Lung (tissue), 12 donors: Measurements from ENCODE around the gene CLPTM1L. TPM values are rescaled to one million over a fixed set of nuclear protein-coding genes. Genes with fewer than 3 reads are reported as not detected.

ENCODE experiments used
- ATAC-seq: fragments of 200-7000 bp; cut with Tn5 transposase; one replicate; pipeline ENCODE4 v1.9.1; 2020; ENCODE audit warnings: moderate number of reproducible peaks; ENCODE audit not compliant: insufficient read depth, low FRiP score
- DNase-seq, 3 donors: peaks; one replicate each; pipeline ENCODE4 v3.0.0-alpha.2; 2013 to 2017
- H3K27ac ChIP-seq, 2 donors: one replicate each; pipeline ENCODE4 v1.5.1; 2013; ENCODE audit warnings: mild to moderate bottlenecking in 2 of 2, moderate library complexity in 2 of 2, control low read depth in 1 of 2, inconsistent platforms in 1 of 2, low read depth in 1 of 2, low read length in 1 of 2
- H3K27me3 ChIP-seq, 3 donors: one replicate each; pipeline ENCODE4 v1.5.1; 2013; ENCODE audit warnings: low read length in 2 of 3; ENCODE audit not compliant: control insufficient read depth in 3 of 3, insufficient read depth in 3 of 3
- H3K36me3 ChIP-seq, 4 donors: one replicate each; pipeline ENCODE4 v1.5.1; 2013; ENCODE audit warnings: low read length in 4 of 4, mild to moderate bottlenecking in 1 of 4, moderate library complexity in 1 of 4; ENCODE audit not compliant: control insufficient read depth in 4 of 4, insufficient read depth in 4 of 4
- H3K4me1 ChIP-seq, 5 donors: one replicate each; pipeline ENCODE4 v1.5.1; 2013; ENCODE audit warnings: low read length in 5 of 5, mild to moderate bottlenecking in 2 of 5, moderate library complexity in 1 of 5; ENCODE audit not compliant: control insufficient read depth in 5 of 5, insufficient read depth in 5 of 5
- H3K4me3 ChIP-seq: one replicate; pipeline ENCODE4 v1.5.1; 2013; ENCODE audit warnings: mild to moderate bottlenecking, control low read depth, moderate library complexity
- H3K9ac ChIP-seq, 2 donors: one replicate each; pipeline ENCODE4 v1.5.1; 2013; ENCODE audit warnings: low read length in 2 of 2, control low read depth in 1 of 2; ENCODE audit not compliant: insufficient read depth in 1 of 2
- H3K9me3 ChIP-seq, 4 donors: one replicate each; pipeline ENCODE4 v1.5.1; 2013; ENCODE audit warnings: low read length in 3 of 4, mild to moderate bottlenecking in 1 of 4, moderate library complexity in 1 of 4; ENCODE audit not compliant: control insufficient read depth in 4 of 4, insufficient read depth in 3 of 4
- WGBS, 2 donors: extraction: QIAGEN DNeasy Blood & Tissue Kit; methylation state at CpG; one replicate each; pipeline ENCODE4 v1.1.7; 2013; 5-methylcytosine and 5-hydroxymethylcytosine counted together
- polyA plus RNA-seq, 2 donors: library from polyadenylated mRNA; stranded (reverse); fragments of 200-250 nt; gene quantifications; one replicate each; pipeline ENCODE4 v1.2.1, GENCODE V29; 2013
- total RNA-seq, 2 donors: library from RNA; depleted of rRNA in 1 of 2; stranded (reverse); fragments of >200 nt in 1 of 2; gene quantifications; one replicate each; pipeline ENCODE4 v1.2.1, GENCODE V29; 2014 to 2021
- TF ChIP-seq, protein P1 (sequence below): IDR thresholded peaks from 2 replicates; pipeline ENCODE4 v1.5.1; 2012; ENCODE audit warnings: mild to moderate bottlenecking; ENCODE audit errors: control extremely low read depth, extremely low read depth
- donor health status: control.
- donor health status: control.
- donor health status: Bipolar disorder and iron deficiency.
- donor health status: healthy.
- donor health status: DM: yes; HTN: yes; CAD: no.

The CLPTM1L gene
- total and polyA plus RNA-seq, 4 donors, result 79.0 to 153 (median 144) TPM

DNA sequence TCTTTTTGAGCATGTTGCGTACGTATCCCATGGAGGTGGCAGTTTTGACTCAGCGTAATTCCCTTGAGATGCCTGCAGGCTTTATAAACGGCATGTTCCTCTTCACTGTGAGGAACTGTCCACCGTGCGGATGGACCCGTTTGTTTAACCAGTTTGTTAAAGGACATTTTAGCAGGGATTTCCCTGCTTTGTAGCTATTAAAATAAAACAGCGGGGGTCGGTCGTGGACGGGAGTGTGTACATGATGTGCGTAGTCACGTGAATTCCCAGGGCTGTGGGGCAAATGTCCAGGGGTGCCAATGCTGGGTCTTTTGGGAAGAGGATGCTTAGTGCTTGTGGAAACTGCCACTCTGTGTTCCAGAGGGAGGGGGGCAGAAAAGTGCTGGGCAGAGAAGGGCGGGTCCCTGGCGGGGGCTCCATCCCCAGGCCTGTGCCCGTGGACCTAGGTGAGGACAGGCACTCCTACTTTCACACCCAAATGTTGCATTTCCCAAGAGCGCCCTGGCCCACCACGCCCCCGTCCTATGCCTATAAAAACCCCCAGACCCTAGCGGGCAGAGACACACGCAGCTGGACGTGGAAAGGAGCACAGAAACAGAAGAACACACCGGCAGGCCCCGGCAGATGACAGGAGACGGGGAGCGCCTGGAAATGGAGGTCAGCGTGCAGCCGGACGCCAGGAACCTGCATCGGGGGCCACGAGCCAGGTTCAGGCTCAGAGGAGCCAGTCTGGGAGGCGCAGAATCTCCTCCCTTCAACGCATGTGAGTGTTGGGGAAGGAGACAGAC, 46.0 kb downstream of the CLPTM1L start:
- TF ChIP-seq, protein P1, sequence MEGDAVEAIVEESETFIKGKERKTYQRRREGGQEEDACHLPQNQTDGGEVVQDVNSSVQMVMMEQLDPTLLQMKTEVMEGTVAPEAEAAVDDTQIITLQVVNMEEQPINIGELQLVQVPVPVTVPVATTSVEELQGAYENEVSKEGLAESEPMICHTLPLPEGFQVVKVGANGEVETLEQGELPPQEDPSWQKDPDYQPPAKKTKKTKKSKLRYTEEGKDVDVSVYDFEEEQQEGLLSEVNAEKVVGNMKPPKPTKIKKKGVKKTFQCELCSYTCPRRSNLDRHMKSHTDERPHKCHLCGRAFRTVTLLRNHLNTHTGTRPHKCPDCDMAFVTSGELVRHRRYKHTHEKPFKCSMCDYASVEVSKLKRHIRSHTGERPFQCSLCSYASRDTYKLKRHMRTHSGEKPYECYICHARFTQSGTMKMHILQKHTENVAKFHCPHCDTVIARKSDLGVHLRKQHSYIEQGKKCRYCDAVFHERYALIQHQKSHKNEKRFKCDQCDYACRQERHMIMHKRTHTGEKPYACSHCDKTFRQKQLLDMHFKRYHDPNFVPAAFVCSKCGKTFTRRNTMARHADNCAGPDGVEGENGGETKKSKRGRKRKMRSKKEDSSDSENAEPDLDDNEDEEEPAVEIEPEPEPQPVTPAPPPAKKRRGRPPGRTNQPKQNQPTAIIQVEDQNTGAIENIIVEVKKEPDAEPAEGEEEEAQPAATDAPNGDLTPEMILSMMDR, result no peak
- DNase-seq, result peak in 1 of 3 donors; percentile 4
- Histone ChIP-seq H3K4me3 (no peak overlapping the region), H3K36me3 (no peaks in the 10 kb centered on the region), H3K9ac (no peak overlapping the region), H3K9me3 (peaks cover 0 to 8% (median 0%) of the 10 kb centered on the region in 4 donors), H3K27me3 (peaks cover 8 to 19% (median 11%) of the 10 kb centered on the region in 3 donors), H3K4me1 (peaks cover 0 to 9% (median 0%) of the 10 kb centered on the region in 5 donors), H3K27ac (no peak overlapping the region)
- WGBS, 2 donors, result 85% methylated on average over 33 of the region's 33 CpGs
- ATAC-seq, result no peak

DNA sequence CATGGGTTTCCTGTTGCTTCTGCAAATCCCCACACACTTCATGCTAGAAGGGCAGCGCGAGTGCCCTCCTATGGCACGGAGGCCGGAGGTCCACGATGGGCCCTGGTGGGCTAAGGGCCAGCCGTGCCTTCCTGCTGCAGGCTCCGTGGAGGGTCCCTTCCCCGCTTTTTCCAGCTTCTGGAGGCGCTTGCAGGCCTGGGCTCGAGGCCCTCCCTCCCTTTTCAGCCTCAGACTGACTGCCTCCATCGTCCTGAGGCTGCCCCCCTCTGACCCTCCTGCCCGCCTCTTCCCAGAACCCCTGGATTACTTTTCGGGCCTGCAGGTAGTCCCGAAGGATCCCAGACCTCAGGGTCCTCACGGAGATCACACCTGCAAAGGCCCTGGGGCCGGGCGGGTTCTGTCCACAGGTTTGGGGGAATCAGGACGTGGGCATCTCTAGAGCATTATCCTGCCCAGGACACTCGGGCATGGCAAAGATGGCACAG, 46.8 kb downstream of the CLPTM1L start:
- Histone ChIP-seq H3K36me3 (no peaks in the 10 kb centered on the region), H3K4me1 (peaks cover 0 to 12% (median 0%) of the 10 kb centered on the region in 5 donors), H3K27ac (no peak overlapping the region), H3K9ac (no peak overlapping the region), H3K9me3 (peaks cover 0 to 13% (median 0%) of the 10 kb centered on the region in 4 donors), H3K4me3 (no peak overlapping the region), H3K27me3 (peaks cover 8 to 20% (median 19%) of the 10 kb centered on the region in 3 donors)
- WGBS, 2 donors, result 86 to 87% methylated on average over 19 of the region's 19 CpGs
- TF ChIP-seq, protein P1, result no peak
- ATAC-seq (no peak), DNase-seq (peak in 1 of 3 donors; percentile 8)

DNA sequence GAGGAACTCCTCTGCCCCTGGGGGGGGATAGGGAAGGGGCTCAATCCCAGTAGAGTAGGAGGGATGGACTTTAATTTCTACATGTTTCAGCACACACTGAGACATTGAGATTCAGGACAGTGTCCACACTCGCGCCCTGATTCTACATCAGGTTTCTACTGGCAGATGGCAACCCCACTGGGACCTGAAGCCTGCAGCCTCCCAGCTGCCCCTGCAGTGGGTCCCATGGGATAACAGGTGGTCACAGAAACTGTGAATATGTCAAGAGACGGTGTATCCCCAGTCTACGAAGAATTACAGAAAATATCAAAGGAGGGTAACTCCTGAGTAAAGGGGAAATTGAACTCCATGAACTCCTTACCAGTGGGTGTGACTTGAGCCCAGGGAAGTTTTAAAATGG, 47.7 kb downstream of the CLPTM1L start:
- no peak overlapping the region for H3K4me3 ChIP-seq
- H3K4me1 ChIP-seq, result peaks cover 0 to 12% (median 0%) of the 10 kb centered on the region in 5 donors
- H3K27me3 ChIP-seq, result peaks cover 8 to 23% (median 22%) of the 10 kb centered on the region in 3 donors
- H3K27ac ChIP-seq, result no peak overlapping the region
- H3K36me3 ChIP-seq, result no peaks in the 10 kb centered on the region
- ATAC-seq (no peak), DNase-seq (no peak)
- H3K9ac ChIP-seq, result no peak overlapping the region
- H3K9me3 ChIP-seq, result peaks cover 0 to 15% (median 0%) of the 10 kb centered on the region in 4 donors
- WGBS, 2 donors, result 81 to 98% methylated on average over 4 of the region's 4 CpGs
- TF ChIP-seq, protein P1, result no peak
